Upper lobe of right lung (tissue), 1 donor: ENCODE measurements around the gene CMKLR1. TPM values are rescaled to one million over a fixed set of nuclear protein-coding genes. Genes with fewer than 3 reads are reported as not detected.

ENCODE experiments used
- ATAC-seq: fragments of 200-7000 bp; cut with Tn5 transposase; one replicate; pipeline ENCODE4 v1.9.1; 2020; ENCODE audit warnings: mild to moderate bottlenecking, moderate library complexity
- DNase-seq: peaks from one replicate; pipeline ENCODE4 v3.0.0-alpha.2; 2020
- H3K27ac ChIP-seq: fragments of 200-600 bp; one replicate; pipeline ENCODE4 v1.8.0; 2022
- H3K27me3 ChIP-seq: fragments of 200-600 bp; one replicate; pipeline ENCODE4 v1.8.0; 2022; ENCODE audit warnings: mild to moderate bottlenecking
- H3K36me3 ChIP-seq: fragments of 200-600 bp; one replicate; pipeline ENCODE4 v1.8.0; 2022
- H3K4me1 ChIP-seq: fragments of 200-600 bp; one replicate; pipeline ENCODE4 v1.8.0; 2022
- H3K4me3 ChIP-seq: fragments of 200-600 bp; one replicate; pipeline ENCODE4 v1.8.0; 2022; ENCODE audit warnings: mild to moderate bottlenecking
- H3K9me3 ChIP-seq: fragments of 200-600 bp; one replicate; pipeline ENCODE4 v1.8.0; 2022
- intact Hi-C: fragments of 100-400 bp; cut with DNase I; formaldehyde crosslinking; loops from one replicate; pipeline ENCODE4 v1.11.0; 2022
- total RNA-seq: library from RNA; stranded (reverse); fragmentation: NEBNext Ultra II Directional; extraction: Animal tissue kit (Norgen Biotek cat#: 25700); gene quantifications from one replicate; pipeline ENCODE4 v1.2.1, GENCODE V29; 2021
- TF ChIP-seq, protein P1 (sequence below): fragments of 200-600 bp; IDR thresholded peaks from one replicate; pipeline ENCODE4 v1.8.0; 2022; ENCODE audit warnings: antibody characterized with exemption
- donor health status: DM: no; HTN: yes; CAD: no; lungs with severe emphysema.

CMKLR1 gene
- total RNA-seq, 1 donor from 2014 or later, result 29.1 TPM

DNA sequence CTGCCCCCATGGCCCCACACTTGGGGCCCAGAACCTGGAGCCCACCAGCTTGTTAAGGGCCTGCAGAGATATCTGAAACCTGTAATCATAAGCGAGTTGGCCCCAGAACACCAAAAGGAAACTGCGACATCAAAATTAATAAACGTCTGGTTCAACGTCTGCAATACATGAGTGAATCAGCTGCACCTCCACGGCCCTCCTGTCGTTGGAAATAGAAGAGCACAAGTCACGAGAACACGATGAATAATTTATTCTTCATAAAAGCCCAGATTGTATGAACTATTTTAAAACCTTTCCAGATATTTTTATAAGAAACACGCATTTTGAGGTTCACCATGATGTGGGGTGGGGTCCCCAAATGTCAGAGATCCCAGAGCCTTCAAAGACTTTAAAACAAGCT lies 9.7 kb upstream of the CMKLR1 start:
- no peak for ATAC-seq
- H3K36me3 ChIP-seq, result no peaks in the 10 kb centered on the region
- H3K4me3 ChIP-seq, result no peak overlapping the region
- no peaks in the 10 kb centered on the region for H3K4me1 ChIP-seq
- no peak for DNase-seq
- intact Hi-C loops, result no loop called here
- H3K27me3 ChIP-seq, result no peaks in the 10 kb centered on the region
- TF ChIP-seq, protein P1, sequence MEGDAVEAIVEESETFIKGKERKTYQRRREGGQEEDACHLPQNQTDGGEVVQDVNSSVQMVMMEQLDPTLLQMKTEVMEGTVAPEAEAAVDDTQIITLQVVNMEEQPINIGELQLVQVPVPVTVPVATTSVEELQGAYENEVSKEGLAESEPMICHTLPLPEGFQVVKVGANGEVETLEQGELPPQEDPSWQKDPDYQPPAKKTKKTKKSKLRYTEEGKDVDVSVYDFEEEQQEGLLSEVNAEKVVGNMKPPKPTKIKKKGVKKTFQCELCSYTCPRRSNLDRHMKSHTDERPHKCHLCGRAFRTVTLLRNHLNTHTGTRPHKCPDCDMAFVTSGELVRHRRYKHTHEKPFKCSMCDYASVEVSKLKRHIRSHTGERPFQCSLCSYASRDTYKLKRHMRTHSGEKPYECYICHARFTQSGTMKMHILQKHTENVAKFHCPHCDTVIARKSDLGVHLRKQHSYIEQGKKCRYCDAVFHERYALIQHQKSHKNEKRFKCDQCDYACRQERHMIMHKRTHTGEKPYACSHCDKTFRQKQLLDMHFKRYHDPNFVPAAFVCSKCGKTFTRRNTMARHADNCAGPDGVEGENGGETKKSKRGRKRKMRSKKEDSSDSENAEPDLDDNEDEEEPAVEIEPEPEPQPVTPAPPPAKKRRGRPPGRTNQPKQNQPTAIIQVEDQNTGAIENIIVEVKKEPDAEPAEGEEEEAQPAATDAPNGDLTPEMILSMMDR, result no peak
- no peaks in the 10 kb centered on the region for H3K9me3 ChIP-seq
- H3K27ac ChIP-seq, result no peak overlapping the region

DNA sequence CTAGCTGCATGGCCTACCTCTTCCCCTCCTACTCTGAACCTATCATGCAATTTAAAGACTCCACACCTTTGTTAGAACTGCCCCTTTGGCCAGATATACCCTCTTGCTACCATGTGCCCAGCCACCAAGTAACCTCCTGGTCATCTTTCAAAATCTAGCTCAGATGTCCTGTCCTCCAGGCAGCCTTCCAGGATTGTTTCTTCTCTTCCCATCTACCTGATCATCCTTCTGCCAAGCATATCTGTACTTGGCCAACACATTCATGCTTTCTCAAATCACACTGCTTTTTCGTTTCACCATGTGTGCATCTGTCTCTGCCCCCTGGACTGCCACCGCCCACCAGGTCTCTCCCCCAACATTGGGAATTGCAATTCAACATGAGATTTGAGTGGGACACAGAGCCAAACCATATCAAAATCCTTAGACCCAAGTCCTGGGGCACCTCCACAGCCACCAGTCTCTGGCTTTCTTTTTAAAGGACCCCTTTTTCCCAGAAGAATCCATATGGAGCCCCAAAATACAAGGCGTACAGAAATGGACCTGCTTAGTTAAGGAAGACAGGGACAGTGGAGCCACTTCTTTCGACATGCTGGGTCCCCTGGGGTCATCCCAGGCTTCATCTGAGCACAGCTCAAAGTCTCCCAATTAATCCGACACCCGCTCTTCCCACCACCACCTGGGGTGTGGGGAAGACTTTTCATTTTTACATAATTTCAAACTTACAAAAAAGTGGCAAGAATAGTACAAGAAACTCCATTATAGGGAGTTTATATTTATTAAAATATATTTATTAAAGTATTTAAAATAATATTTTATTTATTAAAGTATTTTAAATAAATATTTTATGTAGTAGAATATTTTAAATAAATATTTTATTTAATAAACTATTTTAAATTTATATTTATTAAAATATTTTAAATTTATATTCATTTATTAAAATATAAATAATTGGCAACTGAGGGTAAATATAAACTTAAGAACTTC lies 7.9 kb upstream of the CMKLR1 start:
- H3K9me3 ChIP-seq, result no peaks in the 10 kb centered on the region
- H3K27ac ChIP-seq, result no peak overlapping the region
- no peak overlapping the region for H3K4me3 ChIP-seq
- no peaks in the 10 kb centered on the region for H3K36me3 ChIP-seq
- no peak for ATAC-seq
- DNase-seq, result no peak
- intact Hi-C loops, result no loop called here
- H3K4me1 ChIP-seq, result no peaks in the 10 kb centered on the region
- no peaks in the 10 kb centered on the region for H3K27me3 ChIP-seq
- TF ChIP-seq, protein P1, result no peak

DNA sequence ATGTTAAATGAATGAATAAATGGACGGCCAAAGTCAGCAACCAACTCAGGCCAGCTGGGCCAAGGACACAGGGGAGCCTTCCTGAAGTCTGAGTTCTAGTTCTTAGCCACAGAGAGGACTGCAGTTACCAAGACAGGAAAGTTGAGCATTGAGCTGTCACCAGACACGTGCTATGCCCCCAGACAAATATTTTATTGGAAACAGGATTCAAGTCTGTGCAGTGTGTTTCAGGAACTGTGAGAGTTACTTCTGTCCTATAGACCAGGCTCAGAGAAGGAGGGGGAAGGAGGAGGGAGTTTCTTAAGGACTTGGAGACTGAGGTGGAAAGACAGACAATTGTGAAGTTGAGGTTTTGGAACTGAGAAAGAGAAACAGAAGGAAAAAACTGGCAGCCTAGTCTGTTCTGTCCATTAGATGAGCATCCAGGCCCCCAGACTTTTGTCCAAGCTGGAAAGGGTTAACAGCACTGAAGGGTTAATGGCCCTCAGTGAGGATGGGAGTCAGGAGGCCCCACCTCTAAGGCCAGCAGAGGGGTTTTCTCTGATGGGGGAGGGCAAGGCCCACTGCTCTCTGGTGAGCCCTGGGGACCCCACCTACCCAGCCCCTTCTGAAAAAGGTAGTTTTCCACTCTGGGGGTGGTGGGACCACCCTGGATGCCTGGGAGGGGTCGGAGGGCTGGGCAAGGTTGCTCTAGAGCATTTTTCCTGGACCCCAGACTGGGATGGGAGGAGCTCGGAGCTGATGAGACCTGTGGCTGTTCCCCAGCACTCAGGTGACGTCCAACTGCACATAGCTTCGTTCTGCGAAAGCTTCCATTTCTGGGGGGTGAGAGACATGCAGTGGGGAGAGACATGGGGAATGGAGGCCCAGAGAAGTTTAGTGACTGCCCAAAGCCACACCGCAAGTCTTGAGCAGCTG lies 6.9 kb upstream of the CMKLR1 start:
- no peaks in the 10 kb centered on the region for H3K27me3 ChIP-seq
- ATAC-seq, result no peak
- no peak overlapping the region for H3K27ac ChIP-seq
- no peak for DNase-seq
- H3K36me3 ChIP-seq, result no peaks in the 10 kb centered on the region
- no peaks in the 10 kb centered on the region for H3K4me1 ChIP-seq
- intact Hi-C loops, result no loop called here
- H3K9me3 ChIP-seq, result no peaks in the 10 kb centered on the region
- TF ChIP-seq, protein P1, result no peak
- H3K4me3 ChIP-seq, result no peak overlapping the region

DNA sequence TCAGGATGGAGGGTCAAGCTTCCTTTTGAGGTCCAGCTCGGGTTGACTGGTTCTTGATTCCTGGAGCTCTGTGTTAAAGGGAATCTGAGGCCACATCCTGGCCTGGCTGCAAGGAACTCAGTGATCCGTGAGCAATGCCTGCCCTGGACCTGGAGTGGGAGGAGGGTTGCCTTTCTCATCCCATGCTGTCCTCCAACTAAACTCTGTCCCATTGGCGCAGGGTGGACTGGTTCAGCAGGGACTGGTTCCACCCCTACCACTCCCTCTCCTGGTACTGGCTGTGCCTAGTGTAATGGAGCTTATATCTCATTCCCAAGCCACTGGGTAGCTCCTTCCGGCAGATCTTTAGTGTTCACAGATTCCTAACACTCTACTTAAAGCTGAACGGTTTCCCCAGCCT lies 3.9 kb upstream of the CMKLR1 start:
- H3K9me3 ChIP-seq, result no peaks in the 10 kb centered on the region
- H3K36me3 ChIP-seq, result no peaks in the 10 kb centered on the region
- H3K4me1 ChIP-seq, result peaks cover 8% of the 10 kb centered on the region
- H3K27me3 ChIP-seq, result no peaks in the 10 kb centered on the region
- DNase-seq, result no peak
- no peak overlapping the region for H3K27ac ChIP-seq
- intact Hi-C loops, result no loop called here
- ATAC-seq, result no peak
- TF ChIP-seq, protein P1, result no peak
- H3K4me3 ChIP-seq, result no peak overlapping the region

DNA sequence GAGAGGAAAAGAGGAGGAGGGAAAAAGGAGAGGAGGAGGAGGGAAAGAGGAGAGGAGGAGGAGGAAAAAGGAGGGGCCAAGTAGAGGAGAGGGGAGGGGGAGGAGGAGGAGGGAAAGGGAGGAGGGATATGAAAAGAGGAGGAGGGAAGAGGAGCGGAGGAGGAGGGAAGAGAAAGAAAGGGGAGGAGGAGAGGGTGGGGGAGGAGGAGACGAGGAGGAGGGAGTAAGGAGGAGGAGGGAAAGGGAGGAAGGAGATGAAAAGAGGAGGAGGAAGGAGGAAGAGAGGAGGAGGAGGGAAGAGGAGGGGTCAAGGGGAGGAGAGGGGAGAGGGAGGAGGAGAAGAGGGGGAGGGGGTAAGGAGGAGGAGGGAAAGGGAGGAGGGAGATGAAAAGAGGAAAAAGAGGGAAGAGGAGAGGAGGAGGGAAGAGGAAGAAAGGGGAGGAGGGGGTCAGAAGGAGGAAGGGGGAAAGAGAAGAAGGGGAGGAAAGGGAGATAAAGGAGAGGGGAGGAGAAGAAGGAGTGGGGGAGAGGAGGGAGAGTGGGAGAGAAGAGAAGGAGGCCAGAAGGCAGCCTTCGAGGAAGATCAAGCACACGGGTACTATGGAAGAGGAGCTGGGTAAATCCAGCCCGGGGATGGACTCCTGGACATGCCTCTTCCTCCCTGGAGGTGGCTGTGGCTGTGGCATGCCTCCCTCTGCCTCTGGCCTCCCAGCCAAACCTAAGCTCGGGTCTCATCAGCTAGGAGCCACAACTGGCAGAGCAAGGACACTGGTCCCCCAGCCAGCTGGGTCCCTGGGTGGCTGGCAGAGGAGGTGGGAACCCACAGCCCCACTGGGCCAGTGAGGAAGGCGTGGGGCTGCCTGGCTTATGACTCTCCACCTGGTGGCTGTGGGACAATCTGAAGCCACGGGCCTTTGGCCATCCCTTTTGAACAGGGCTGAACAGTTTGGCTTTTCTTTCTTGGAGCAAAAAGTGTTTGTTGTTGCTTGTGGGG lies 3.0 kb upstream of the CMKLR1 start:
- no peak overlapping the region for H3K27ac ChIP-seq
- peaks cover 8% of the 10 kb centered on the region for H3K4me1 ChIP-seq
- TF ChIP-seq, protein P1, result no peak
- intact Hi-C loops, result no loop called here
- DNase-seq, result no peak
- no peaks in the 10 kb centered on the region for H3K9me3 ChIP-seq
- H3K36me3 ChIP-seq, result no peaks in the 10 kb centered on the region
- H3K27me3 ChIP-seq, result no peaks in the 10 kb centered on the region
- ATAC-seq, result no peak
- no peak overlapping the region for H3K4me3 ChIP-seq
